HCT116 (cell line): ENCODE data around the gene DNM3.

ENCODE experiments used
- CEBPB ChIP-seq: IDR thresholded peaks from 2 replicates; pipeline ENCODE4 v1.6.1; 2012; ENCODE audit warnings: low read depth
- EGR1 ChIP-seq: IDR thresholded peaks from 2 replicates; pipeline ENCODE4 v1.6.1; 2012; ENCODE audit warnings: low read depth
- ELF1 ChIP-seq: IDR thresholded peaks from 2 replicates; pipeline ENCODE4 v1.6.1; 2012; ENCODE audit warnings: low read depth, borderline replicate concordance
- EZH2 ChIP-seq: fragments of 200-600 bp; sonication (generic); IDR thresholded peaks from 2 replicates; pipeline ENCODE4 v1.6.1; 2017; ENCODE audit warnings: antibody characterized with exemption, mixed run types
- EZH2phosphoT487 ChIP-seq: fragments of 200-600 bp; IDR thresholded peaks from 2 replicates; pipeline ENCODE4 v1.6.1; 2018; ENCODE audit warnings: antibody characterized with exemption, borderline replicate concordance
- POLR2A ChIP-seq: IDR thresholded peaks from 2 replicates; pipeline ENCODE4 v1.7.0; 2011; ENCODE audit warnings: borderline replicate concordance; ENCODE audit not compliant: insufficient read depth, insufficient read length; ENCODE audit errors: extremely low read depth
- POLR2AphosphoS5 ChIP-seq: IDR thresholded peaks from 2 replicates; pipeline ENCODE4 v1.6.1; 2011; ENCODE audit warnings: mild to moderate bottlenecking, low read depth, low read length, moderate library complexity
- RAD21 ChIP-seq: IDR thresholded peaks from 2 replicates; pipeline ENCODE4 v1.6.1; 2012; ENCODE audit warnings: low read depth, mild to moderate bottlenecking
- SP1 ChIP-seq: IDR thresholded peaks from 2 replicates; pipeline ENCODE4 v1.6.1; 2012; ENCODE audit warnings: low read depth
- YY1 ChIP-seq: IDR thresholded peaks from 2 replicates; pipeline ENCODE4 v1.6.1; 2011; ENCODE audit warnings: low read length, low read depth, moderate library complexity, mild to moderate bottlenecking; ENCODE audit not compliant: insufficient replicate concordance; ENCODE audit errors: extremely low read depth
- TF ChIP-seq, protein P1 (sequence below), 3 experiments: fragments of 200-600 bp in 1 of 3; sonication (generic) in 1 of 3; IDR thresholded peaks in 2 of 3; conservative IDR thresholded peaks in 1 of 3; 2 replicates each; pipeline ENCODE4 v1.5.1; 2012 to 2017; ENCODE audit warnings: low read depth in 2 of 3, low read length in 2 of 3, antibody characterized with exemption in 1 of 3, borderline replicate concordance in 1 of 3, control low read depth in 1 of 3, mild to moderate bottlenecking in 1 of 3, mixed read lengths in 1 of 3, mixed run types in 1 of 3, moderate library complexity in 1 of 3; ENCODE audit not compliant: insufficient read depth in 1 of 3
- TF ChIP-seq, protein P2 (sequence below): IDR thresholded peaks from 2 replicates; pipeline ENCODE4 v1.6.1; 2012
- TF ChIP-seq, protein P3 (sequence below): IDR thresholded peaks from 2 replicates; pipeline ENCODE4 v1.6.1; 2012

DNA sequence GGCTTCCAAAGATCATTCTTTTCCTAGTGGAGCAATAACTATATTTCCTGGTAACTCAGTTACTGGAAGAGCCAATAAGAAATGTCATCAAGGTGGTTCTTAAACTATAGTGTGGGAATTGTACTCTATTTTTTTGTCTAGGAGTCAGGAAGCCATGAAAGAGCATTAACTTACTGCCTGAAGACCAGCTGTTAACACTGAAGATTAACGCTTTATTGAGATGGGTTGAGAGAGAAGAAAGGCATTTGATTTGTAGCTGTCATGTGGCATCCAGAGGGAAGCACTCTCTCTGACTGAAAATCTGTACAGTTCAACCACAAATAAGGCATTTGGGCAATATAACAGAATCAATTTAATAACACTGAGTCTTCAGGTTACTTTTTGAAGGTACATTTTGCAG lies 76.0 kb downstream of the DNM3 start:
- TF ChIP-seq, protein P1, sequence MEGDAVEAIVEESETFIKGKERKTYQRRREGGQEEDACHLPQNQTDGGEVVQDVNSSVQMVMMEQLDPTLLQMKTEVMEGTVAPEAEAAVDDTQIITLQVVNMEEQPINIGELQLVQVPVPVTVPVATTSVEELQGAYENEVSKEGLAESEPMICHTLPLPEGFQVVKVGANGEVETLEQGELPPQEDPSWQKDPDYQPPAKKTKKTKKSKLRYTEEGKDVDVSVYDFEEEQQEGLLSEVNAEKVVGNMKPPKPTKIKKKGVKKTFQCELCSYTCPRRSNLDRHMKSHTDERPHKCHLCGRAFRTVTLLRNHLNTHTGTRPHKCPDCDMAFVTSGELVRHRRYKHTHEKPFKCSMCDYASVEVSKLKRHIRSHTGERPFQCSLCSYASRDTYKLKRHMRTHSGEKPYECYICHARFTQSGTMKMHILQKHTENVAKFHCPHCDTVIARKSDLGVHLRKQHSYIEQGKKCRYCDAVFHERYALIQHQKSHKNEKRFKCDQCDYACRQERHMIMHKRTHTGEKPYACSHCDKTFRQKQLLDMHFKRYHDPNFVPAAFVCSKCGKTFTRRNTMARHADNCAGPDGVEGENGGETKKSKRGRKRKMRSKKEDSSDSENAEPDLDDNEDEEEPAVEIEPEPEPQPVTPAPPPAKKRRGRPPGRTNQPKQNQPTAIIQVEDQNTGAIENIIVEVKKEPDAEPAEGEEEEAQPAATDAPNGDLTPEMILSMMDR (IDR thresholded peaks at IDR 0.05 in 2 of 3, conservative IDR thresholded peaks at IDR 0.05 in 1 of 3; ENCODE audit: borderline replicate concordance in 1 of 3, insufficient read depth in 1 of 3, low read depth in 2 of 3, low read length in 2 of 3) = no peak
- TF ChIP-seq ELF1 = no peak
- TF ChIP-seq POLR2AphosphoS5 = no peak
- no peak for TF ChIP-seq EGR1
- TF ChIP-seq, protein P2, sequence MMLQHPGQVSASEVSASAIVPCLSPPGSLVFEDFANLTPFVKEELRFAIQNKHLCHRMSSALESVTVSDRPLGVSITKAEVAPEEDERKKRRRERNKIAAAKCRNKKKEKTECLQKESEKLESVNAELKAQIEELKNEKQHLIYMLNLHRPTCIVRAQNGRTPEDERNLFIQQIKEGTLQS = no peak
- TF ChIP-seq EZH2phosphoT487 = no peak
- no peak for TF ChIP-seq RAD21
- TF ChIP-seq, protein P3, sequence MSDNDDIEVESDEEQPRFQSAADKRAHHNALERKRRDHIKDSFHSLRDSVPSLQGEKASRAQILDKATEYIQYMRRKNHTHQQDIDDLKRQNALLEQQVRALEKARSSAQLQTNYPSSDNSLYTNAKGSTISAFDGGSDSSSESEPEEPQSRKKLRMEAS = no peak
- no peak for TF ChIP-seq POLR2A
- TF ChIP-seq EZH2 = no peak
- TF ChIP-seq YY1 = no peak
- no peak for TF ChIP-seq CEBPB
- no peak for TF ChIP-seq SP1
